ENCODE results near the gene NES. TPM values are rescaled to one million over a fixed set of nuclear protein-coding genes. Genes with fewer than 3 reads are reported as not detected.

The NES gene
- total and polyA plus RNA-seq, 12 donors, result 46.8 to 389 (median 177) TPM

GRCh38 chr1:156684227-156684782 lies 7.1 kb upstream of the NES start:
- no peaks in the 10 kb centered on the region for H3K36me3 ChIP-seq
- ATAC-seq, result no peak
- no peak overlapping the region for H3K27ac ChIP-seq
- intact Hi-C loops (cut with DNase I), result loop anchor here in 2 of 10 donors (10.0 kb wide), 2 partner anchors 180 to 240 kb away; partner anchors contain the start of genes LRRC71 (in 1 of the 2) and NTRK1 (in 1 of the 2)
- TF ChIP-seq CTCF (IDR thresholded peaks at IDR 0.05), result no peak
- no peak overlapping the region for H3K4me3 ChIP-seq
- no peaks in the 10 kb centered on the region for H3K9me3 ChIP-seq
- 79 to 81% methylated on average over 5 of the region's 5 CpGs for WGBS, 2 donors
- no peak for DNase-seq
- H3K27me3 ChIP-seq, result peaks cover 0 to 66% (median 12%) of the 10 kb centered on the region in 7 donors
- peaks cover 0 to 5% (median 2%) of the 10 kb centered on the region in 9 donors for H3K4me1 ChIP-seq

- peaks cover 0 to 67% (median 7%) of the 10 kb centered on the region in 7 donors for H3K27me3 ChIP-seq
- no peak for DNase-seq
- WGBS, 2 donors, result 65 to 79% methylated on average over 5 of the region's 5 CpGs
Measured at GRCh38 chr1:156682166-156682890, 5.1 kb upstream of the NES start.

GRCh38 chr1:156681196-156681960 lies 4.2 kb upstream of the NES start:
- 73 to 85% methylated on average over 8 of the region's 8 CpGs for WGBS, 2 donors
- Histone ChIP-seq H3K27ac (no peak overlapping the region), H3K4me1 (peaks cover 4 to 19% (median 13%) of the 10 kb centered on the region in 9 donors), H3K36me3 (no peaks in the 10 kb centered on the region), H3K4me3 (no peak overlapping the region), H3K27me3 (peaks cover 0 to 68% (median 7%) of the 10 kb centered on the region in 7 donors), H3K9me3 (no peaks in the 10 kb centered on the region)
- no peak for ATAC-seq
- intact Hi-C loops (cut with DNase I), result loop anchor here in 2 of 10 donors (10.0 kb wide), 2 partner anchors 183 to 243 kb away; partner anchors contain the start of genes LRRC71 (in 1 of the 2) and NTRK1 (in 1 of the 2)
- DNase-seq, result no peak
- no peak for TF ChIP-seq CTCF (IDR thresholded peaks at IDR 0.05)

More at GRCh38 chr1:156682166-156682890, 5.1 kb upstream of the NES start:
- no peaks in the 10 kb centered on the region for H3K9me3 ChIP-seq
- no peaks in the 10 kb centered on the region for H3K36me3 ChIP-seq
- H3K4me1 ChIP-seq, result peaks cover 0 to 10% (median 6%) of the 10 kb centered on the region in 9 donors
- no peak for ATAC-seq
- TF ChIP-seq CTCF (IDR thresholded peaks at IDR 0.05), result no peak
- intact Hi-C loops (cut with DNase I), result loop anchor here in 2 of 10 donors (10.0 kb wide), 2 partner anchors 182 to 242 kb away; partner anchors contain the start of genes LRRC71 (in 1 of the 2) and NTRK1 (in 1 of the 2)
- H3K27ac ChIP-seq, result no peak overlapping the region
- H3K4me3 ChIP-seq, result no peak overlapping the region

- Histone ChIP-seq H3K9me3 (no peaks in the 10 kb centered on the region), H3K4me3 (no peak overlapping the region), H3K36me3 (peaks cover 0 to 4% (median 0%) of the 10 kb centered on the region in 9 donors), H3K27me3 (peaks cover 0 to 71% (median 4%) of the 10 kb centered on the region in 7 donors), H3K4me1 (peaks cover 7 to 31% (median 20%) of the 10 kb centered on the region in 9 donors), H3K27ac (no peak overlapping the region)
- 56 to 72% methylated on average over 2 of the region's 2 CpGs for WGBS, 2 donors
- DNase-seq, result no peak
- intact Hi-C loops (cut with DNase I), result loop anchor here in 2 of 10 donors (10.0 kb wide), 2 partner anchors 185 to 245 kb away; partner anchors contain the start of genes LRRC71 (in 1 of the 2) and NTRK1 (in 1 of the 2)
- ATAC-seq, result no peak
- TF ChIP-seq CTCF (IDR thresholded peaks at IDR 0.05), result no peak
Measured at GRCh38 chr1:156680056-156680455, 2.8 kb upstream of the NES start.

Measured in heart right ventricle (tissue), 16 donors.